CD4-positive, alpha-beta memory T cell (primary cell): ENCODE data around the gene RPS24. TPM values are rescaled to one million over a fixed set of nuclear protein-coding genes. Genes with fewer than 3 reads are reported as not detected.
A peak's percentile ranks its signal among the peaks of the same experiment; 100 is the strongest.

Experiments used
- CTCF ChIA-PET: fragments of 350-600 bp; sonication (Branson Sonifier 250); formaldehyde crosslinking; loops from one replicate; lab custom pipeline; 2021; ENCODE audit warnings: inconsistent platforms; ENCODE audit not compliant: partially characterized antibody; lab: Charles Lee
- POLR2A ChIA-PET: fragments of 350-600 bp; sonication (Branson Sonifier 250); formaldehyde crosslinking; loops from one replicate; lab custom pipeline; 2021; ENCODE audit not compliant: partially characterized antibody; lab: Charles Lee
- DNase-seq, 5 donors: peaks; one replicate each; pipeline versions ENCODE4 v3.0.0 to v3.0.0-alpha.2; 2020 to 2022; ENCODE audit warnings: mixed read lengths in 1 of 5
- H3K27ac ChIP-seq: one replicate; pipeline ENCODE4 v1.7.0; 2013; ENCODE audit warnings: low read depth, low read length
- H3K27me3 ChIP-seq: 2 replicates; pipeline ENCODE4 v1.7.0; 2013; ENCODE audit warnings: mild to moderate bottlenecking, low read length, moderate library complexity; ENCODE audit not compliant: insufficient read depth
- H3K36me3 ChIP-seq: 2 replicates; pipeline ENCODE4 v1.7.0; 2013; ENCODE audit warnings: mild to moderate bottlenecking, low read length, moderate library complexity; ENCODE audit not compliant: insufficient read depth
- H3K4me1 ChIP-seq: 2 replicates; pipeline ENCODE4 v1.7.0; 2013; ENCODE audit warnings: mild to moderate bottlenecking, low read length, moderate library complexity; ENCODE audit not compliant: insufficient read depth
- H3K4me3 ChIP-seq, 2 donors: one replicate each; pipeline ENCODE4 v1.7.0; 2013; ENCODE audit warnings: low read length in 2 of 2, mild to moderate bottlenecking in 1 of 2
- H3K9me3 ChIP-seq, 2 donors: one replicate each; pipeline ENCODE4 v1.7.0; 2013; ENCODE audit warnings: low read length in 2 of 2, control low read depth in 1 of 2; ENCODE audit not compliant: control insufficient read depth in 1 of 2
- H3K27ac Mint-ChIP-seq, 7 donors: one replicate each; pipeline ENCODE4 v1.8.0; 2020 to 2021; ENCODE audit warnings: mixed read lengths in 7 of 7, mild to moderate bottlenecking in 6 of 7, inconsistent platforms in 3 of 7, moderate library complexity in 3 of 7
- H3K27me3 Mint-ChIP-seq, 2 donors: one replicate each; pipeline ENCODE4 v1.8.0; 2020 to 2021; ENCODE audit warnings: mixed read lengths in 2 of 2
- H3K36me3 Mint-ChIP-seq, 2 donors: one replicate each; pipeline ENCODE4 v1.8.0; 2020 to 2021; ENCODE audit warnings: mixed read lengths in 2 of 2, inconsistent platforms in 1 of 2, mild to moderate bottlenecking in 1 of 2
- H3K4me1 Mint-ChIP-seq, 4 donors: one replicate each; pipeline ENCODE4 v1.8.0; 2020 to 2021; ENCODE audit warnings: mixed read lengths in 4 of 4, mild to moderate bottlenecking in 1 of 4
- H3K4me3 Mint-ChIP-seq, 8 donors: one replicate each; pipeline ENCODE4 v1.8.0; 2020 to 2021; ENCODE audit warnings: mixed read lengths in 8 of 8, mild to moderate bottlenecking in 7 of 8, moderate library complexity in 6 of 8, inconsistent platforms in 3 of 8
- H3K9me3 Mint-ChIP-seq, 8 donors: one replicate each; pipeline ENCODE4 v1.8.0; 2020 to 2021; ENCODE audit warnings: mixed read lengths in 8 of 8, mild to moderate bottlenecking in 5 of 8, inconsistent platforms in 3 of 8, moderate library complexity in 1 of 8
- intact Hi-C: fragments of 100-400 bp; cut with micrococcal nuclease; formaldehyde crosslinking; loops from one replicate; pipeline ENCODE4 v1.15.1; 2023
- polyA plus RNA-seq, 2 donors: library from polyadenylated mRNA; unstranded; fragments of 300-500 nt; fragmentation: Illumina TruSeq; gene quantifications; one replicate each; pipeline ENCODE4 v1.2.3, GENCODE V29; 2021
- total RNA-seq, 2 experiments: library from RNA; stranded (reverse); gene quantifications; one replicate each; pipeline ENCODE4 v1.2.3, GENCODE V29; 2021

RPS24 gene
- total and polyA plus RNA-seq, 4 experiments from 2014 or later, result 778 to 1,885 (median 1,335) TPM

DNA sequence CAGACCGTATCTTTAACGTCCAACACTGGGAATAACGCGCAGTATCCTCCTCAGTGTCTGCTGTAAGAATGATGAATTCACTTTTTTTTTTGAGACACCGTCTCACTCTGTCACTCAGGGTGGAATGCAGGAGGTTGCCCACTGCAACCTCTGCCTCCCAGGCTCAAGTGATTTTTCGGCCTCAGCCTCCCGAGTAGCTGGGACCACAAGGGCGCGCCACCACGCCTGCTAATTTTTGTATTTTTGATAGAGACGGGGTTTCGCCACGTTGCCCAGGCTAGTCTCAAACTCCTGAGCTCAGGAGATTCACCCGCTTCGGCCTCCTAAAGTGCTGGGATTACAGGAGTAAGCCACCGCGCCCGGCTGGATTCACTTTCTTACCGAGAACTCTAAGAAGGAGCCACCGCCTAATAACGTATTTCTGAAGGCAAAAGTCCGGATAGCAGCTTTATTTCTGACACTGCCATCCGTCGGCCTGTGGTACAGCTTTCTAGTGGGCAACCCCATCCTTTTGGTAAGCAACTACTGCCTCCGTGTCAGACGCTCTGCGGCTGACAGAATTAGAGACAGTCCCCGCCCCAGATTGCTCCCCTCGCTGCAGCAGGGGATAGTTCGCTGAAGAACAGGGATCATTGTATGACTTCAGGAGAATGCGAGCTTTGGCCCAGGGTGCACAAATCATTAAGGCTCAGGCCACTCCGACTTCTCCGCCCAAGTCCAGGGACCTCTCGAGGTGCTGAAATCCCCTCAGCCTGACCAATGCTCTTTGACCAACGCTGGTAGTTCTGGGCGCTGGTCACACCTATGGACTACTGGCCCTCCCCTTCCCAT, 5.0 kb upstream of the RPS24 start:
- H3K4me3 Mint-ChIP-seq, result peak overlapping the region; percentile 98 to 99 (median 99)
- Histone ChIP-seq H3K27me3 (no peaks in the 10 kb centered on the region), H3K9me3 (no peaks in the 10 kb centered on the region), H3K36me3 (peaks cover 24% of the 10 kb centered on the region), H3K4me1 (peaks cover 27% of the 10 kb centered on the region), H3K4me3 (peak overlapping the region; percentile 80 to 98), H3K27ac (peak overlapping the region; percentile 71)
- peaks cover 0 to 4% (median 0%) of the 10 kb centered on the region in 8 donors for H3K9me3 Mint-ChIP-seq
- intact Hi-C loops, result loop anchor here (1.0 kb wide), 2 partner anchors 275 to 1167 kb away; no protein-coding TSS in a partner anchor
- DNase-seq, result peak in 4 of 5 donors; percentile 18 to 58 (median 26)
- ChIA-PET CTCF (interaction anchor here (0.8 to 2.7 kb wide), 2 partner anchors 12 to 18 kb away, joined by 3 to 14 read pairs; no protein-coding TSS in a partner anchor), POLR2A (no interaction called here)
- H3K27me3 Mint-ChIP-seq, result no peaks in the 10 kb centered on the region
- peaks cover 27 to 45% of the 10 kb centered on the region in 2 donors for H3K36me3 Mint-ChIP-seq
- peaks cover 27 to 43% (median 34%) of the 10 kb centered on the region in 4 donors for H3K4me1 Mint-ChIP-seq
- peak overlapping the region; percentile 92 to 98 (median 96) for H3K27ac Mint-ChIP-seq

DNA sequence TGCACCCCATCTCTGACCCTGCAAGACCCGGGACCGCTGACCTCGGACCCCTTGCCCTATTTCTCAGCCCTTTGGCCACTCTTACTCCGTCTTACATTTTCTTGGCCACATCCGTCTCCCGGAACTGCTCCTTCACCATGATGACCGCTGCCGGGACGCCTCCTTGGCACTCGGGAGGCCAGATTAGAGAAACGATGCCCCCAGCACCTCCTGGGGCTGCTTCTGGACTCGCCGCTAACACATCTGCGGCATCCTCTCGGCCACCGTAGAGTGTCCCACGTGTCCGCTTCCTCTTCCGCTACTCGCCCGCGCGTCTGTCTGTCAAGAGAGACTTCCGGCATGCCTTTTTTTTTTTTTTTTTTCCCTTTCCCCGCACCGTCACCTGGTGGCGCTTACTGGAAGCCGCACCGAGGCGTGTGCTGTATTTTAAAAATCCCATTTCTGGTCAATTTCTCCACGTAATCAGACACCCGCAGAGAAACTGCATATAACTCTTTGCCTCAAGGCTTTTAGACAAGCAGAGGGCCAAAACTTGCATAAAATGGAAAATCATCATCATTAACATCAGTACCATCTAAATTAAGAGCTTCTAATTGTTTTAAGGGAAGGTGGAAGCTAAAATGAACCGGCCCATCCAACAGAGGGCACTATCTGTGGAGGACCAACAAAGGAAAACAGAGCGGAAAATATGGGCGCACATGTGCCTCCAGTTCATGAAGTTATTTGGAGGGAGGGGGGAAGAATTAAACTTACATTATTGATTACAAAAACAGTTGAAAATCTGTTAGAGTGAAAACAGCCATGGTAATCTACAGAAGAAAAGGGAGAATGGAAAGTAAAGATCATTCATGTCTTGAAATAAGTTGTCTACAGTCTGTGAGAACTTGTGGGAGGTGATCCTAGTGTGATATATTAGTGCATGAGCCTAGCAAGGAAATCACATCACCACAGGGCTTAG, 4.1 kb upstream of the RPS24 start, which contains the start of gene POLR3A:
POLR3A (minus strand) TSS at position 247 of the 958 bp plus-strand sequence; CDS start at position 139, 108 bp downstream.
- Mint-ChIP-seq H3K36me3 (peaks cover 22 to 37% of the 10 kb centered on the region in 2 donors), H3K27ac (peak within 1 kb of the TSS; percentile 92 to 98 (median 96)), H3K9me3 (peaks cover 0 to 4% (median 0%) of the 10 kb centered on the region in 8 donors), H3K4me3 (peak within 1 kb of the TSS; percentile 98 to 99 (median 99)), H3K4me1 (peaks cover 28 to 52% (median 40%) of the 10 kb centered on the region in 4 donors), H3K27me3 (no peaks in the 10 kb centered on the region)
- peaks cover 16% of the 10 kb centered on the region for H3K36me3 ChIP-seq
- intact Hi-C loops, result loop anchor here (1.0 to 10.0 kb wide), 5 partner anchors 192 to 1415 kb away; partner anchors contain the start of gene ZCCHC24
- peak within 1 kb of the TSS; percentile 71 for H3K27ac ChIP-seq
- H3K4me1 ChIP-seq, result peaks cover 32% of the 10 kb centered on the region
- ChIA-PET POLR2A (interaction anchor here (0.7 to 1.0 kb wide), 3 partner anchors 8 to 34 kb away, joined by 3 to 4 read pairs (median 4); no protein-coding TSS in a partner anchor), CTCF (interaction anchor here (0.7 to 1.0 kb wide), 7 partner anchors 10 to 1148 kb away, joined by 3 to 6 read pairs (median 3); no protein-coding TSS in a partner anchor)
- H3K27me3 ChIP-seq, result no peaks in the 10 kb centered on the region
- DNase-seq, result peak; percentile 91 to 93 (median 92)
- peak within 1 kb of the TSS; percentile 80 to 98 for H3K4me3 ChIP-seq
- H3K9me3 ChIP-seq, result no peaks in the 10 kb centered on the region

DNA sequence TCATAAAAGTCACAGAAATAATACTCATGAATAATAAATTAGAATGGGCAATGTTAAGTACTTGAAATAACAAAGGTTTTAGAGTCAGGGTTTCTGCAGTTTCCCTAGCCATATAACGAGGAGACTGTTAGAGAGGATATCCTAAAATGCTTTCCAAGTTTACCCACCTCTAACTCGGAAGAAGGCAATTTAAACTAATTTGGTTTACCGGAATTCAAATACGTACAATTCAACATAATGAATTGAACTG, 351 bp upstream of the RPS24 start:
- Histone ChIP-seq H3K27me3 (no peaks in the 10 kb centered on the region), H3K27ac (peak overlapping the region; percentile 33), H3K4me3 (peak overlapping the region; percentile 0 to 97), H3K4me1 (peaks cover 54% of the 10 kb centered on the region), H3K9me3 (no peaks in the 10 kb centered on the region), H3K36me3 (peaks cover 31% of the 10 kb centered on the region)
- H3K27me3 Mint-ChIP-seq, result no peaks in the 10 kb centered on the region
- intact Hi-C loops, result loop anchor here (1.0 to 10.0 kb wide), 5 partner anchors 196 to 1411 kb away; partner anchors contain the start of genes ZCCHC24 and ZMIZ1
- peak overlapping the region; percentile 93 to 97 (median 94) for H3K4me3 Mint-ChIP-seq
- no peak for DNase-seq
- H3K36me3 Mint-ChIP-seq, result peaks cover 25 to 47% of the 10 kb centered on the region in 2 donors
- peaks cover 42 to 72% (median 56%) of the 10 kb centered on the region in 4 donors for H3K4me1 Mint-ChIP-seq
- ChIA-PET CTCF (interaction anchor here (1.4 to 1.5 kb wide), 3 partner anchors 10 to 1164 kb away, joined by 3 to 7 read pairs (median 3); no protein-coding TSS in a partner anchor), POLR2A (interaction anchor here (1.0 to 1.5 kb wide), 3 partner anchors 10 to 1035 kb away, joined by 3 to 16 read pairs (median 3); no protein-coding TSS in a partner anchor)
- peaks cover 0 to 4% (median 0%) of the 10 kb centered on the region in 8 donors for H3K9me3 Mint-ChIP-seq
- H3K27ac Mint-ChIP-seq, result peak overlapping the region in 6 of 7 donors; percentile 15 to 97 (median 84)

DNA sequence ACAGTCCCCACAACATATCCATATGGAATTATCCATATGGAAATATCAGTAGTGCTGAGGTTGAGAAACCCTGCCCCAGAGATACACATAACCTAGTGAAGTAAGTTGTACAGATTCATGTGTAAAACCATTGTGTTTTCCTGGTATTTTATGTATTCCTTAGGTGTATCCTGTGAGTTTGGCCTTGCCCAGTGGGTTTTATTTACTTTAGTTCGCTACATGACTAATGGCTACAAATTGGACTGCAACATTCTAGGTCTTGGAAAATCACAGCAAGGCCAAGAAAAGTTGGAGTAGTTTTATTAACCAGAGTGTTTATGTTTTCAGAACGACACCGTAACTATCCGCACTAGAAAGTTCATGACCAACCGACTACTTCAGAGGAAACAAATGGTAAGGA, 1.4 kb downstream of the RPS24 start:
- Histone ChIP-seq H3K27me3 (no peaks in the 10 kb centered on the region), H3K4me3 (peak overlapping the region; percentile 39 to 97), H3K9me3 (no peaks in the 10 kb centered on the region), H3K4me1 (peaks cover 57% of the 10 kb centered on the region), H3K36me3 (peaks cover 48% of the 10 kb centered on the region), H3K27ac (peak overlapping the region; percentile 55)
- ChIA-PET CTCF (no interaction called here), POLR2A (no interaction called here)
- H3K36me3 Mint-ChIP-seq, result peaks cover 38 to 51% of the 10 kb centered on the region in 2 donors
- H3K9me3 Mint-ChIP-seq, result no peaks in the 10 kb centered on the region
- H3K4me3 Mint-ChIP-seq, result peak overlapping the region; percentile 93 to 97 (median 94)
- H3K27me3 Mint-ChIP-seq, result no peaks in the 10 kb centered on the region
- DNase-seq, result no peak
- peak overlapping the region; percentile 87 to 97 (median 94) for H3K27ac Mint-ChIP-seq
- intact Hi-C loops, result loop anchor here (10.0 kb wide), 2 partner anchors 1290 to 1410 kb away; partner anchors contain the start of gene ZCCHC24
- H3K4me1 Mint-ChIP-seq, result peaks cover 41 to 69% (median 54%) of the 10 kb centered on the region in 4 donors

DNA sequence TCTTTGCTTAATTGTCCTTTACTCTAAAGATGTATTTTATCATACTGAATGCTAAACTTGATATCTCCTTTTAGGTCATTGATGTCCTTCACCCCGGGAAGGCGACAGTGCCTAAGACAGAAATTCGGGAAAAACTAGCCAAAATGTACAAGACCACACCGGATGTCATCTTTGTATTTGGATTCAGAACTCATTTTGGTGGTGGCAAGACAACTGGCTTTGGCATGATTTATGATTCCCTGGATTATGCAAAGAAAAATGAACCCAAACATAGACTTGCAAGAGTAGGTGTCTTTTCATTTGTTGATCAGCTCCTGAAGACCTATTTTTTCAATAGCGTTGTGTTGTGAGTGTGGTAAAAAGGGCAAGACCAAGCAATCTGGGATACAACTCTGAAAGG, 1.8 kb downstream of the RPS24 start:
- H3K27me3 Mint-ChIP-seq, result no peaks in the 10 kb centered on the region
- CTCF ChIA-PET, result interaction anchor here (3.3 kb wide), 1 partner anchor 12 kb away, joined by 49 read pairs; no protein-coding TSS in a partner anchor
- intact Hi-C loops, result loop anchor here (10.0 kb wide), 2 partner anchors 1289 to 1409 kb away; partner anchors contain the start of gene ZCCHC24

DNA sequence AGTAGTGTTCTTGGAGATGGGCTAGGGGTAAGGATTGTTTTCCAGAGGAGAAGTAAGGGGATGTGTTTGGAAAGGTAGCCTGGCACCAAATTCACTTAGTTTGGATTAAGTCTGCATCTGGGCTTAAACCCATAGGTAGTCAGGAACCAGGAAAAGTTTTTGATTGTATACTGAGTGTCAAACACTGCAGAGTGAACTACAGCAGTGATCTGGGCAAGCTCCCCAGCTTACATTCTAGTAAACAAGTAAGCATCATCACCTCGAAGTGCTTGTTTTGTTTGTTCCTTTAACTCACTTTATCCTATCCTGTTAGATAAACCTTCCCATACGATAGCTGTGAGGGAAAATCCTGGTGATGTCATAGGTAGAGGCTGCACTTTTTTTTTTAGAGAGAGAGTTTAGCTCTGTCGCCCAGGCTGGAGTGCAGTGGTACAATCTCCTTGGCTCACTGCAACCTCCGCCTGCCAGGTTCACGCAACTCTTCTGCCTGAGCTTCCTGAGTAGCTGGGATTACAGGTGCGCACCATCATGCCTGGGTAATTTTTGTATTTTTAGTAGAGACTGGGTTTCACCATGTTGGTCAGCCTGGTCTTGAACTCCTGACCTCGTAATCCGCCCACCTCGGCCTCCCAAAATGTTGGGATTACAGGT, 2.4 kb downstream of the RPS24 start:
- Histone ChIP-seq H3K4me1 (peaks cover 55% of the 10 kb centered on the region), H3K36me3 (peaks cover 57% of the 10 kb centered on the region), H3K27me3 (no peaks in the 10 kb centered on the region), H3K4me3 (no peak overlapping the region), H3K9me3 (no peaks in the 10 kb centered on the region), H3K27ac (peak overlapping the region; percentile 40)
- Mint-ChIP-seq H3K4me3 (peak overlapping the region in 7 of 8 donors; percentile 39 to 97 (median 94)), H3K27ac (peak overlapping the region; percentile 61 to 96 (median 88)), H3K4me1 (peaks cover 44 to 73% (median 56%) of the 10 kb centered on the region in 4 donors), H3K27me3 (no peaks in the 10 kb centered on the region), H3K36me3 (peaks cover 45 to 61% of the 10 kb centered on the region in 2 donors), H3K9me3 (no peaks in the 10 kb centered on the region)
- intact Hi-C loops, result loop anchor here (10.0 kb wide), 2 partner anchors 1289 to 1409 kb away; partner anchors contain the start of gene ZCCHC24
- POLR2A ChIA-PET, result no interaction called here
- CTCF ChIA-PET, result interaction anchor here (0.7 to 3.3 kb wide), 2 partner anchors 11 to 12 kb away, joined by 3 to 49 read pairs; no protein-coding TSS in a partner anchor
- DNase-seq, result no peak

More for the DNA sequence above, 1.8 kb downstream of the RPS24 start:
- Histone ChIP-seq H3K9me3 (no peaks in the 10 kb centered on the region), H3K27ac (peak overlapping the region; percentile 55), H3K4me1 (peaks cover 55% of the 10 kb centered on the region), H3K36me3 (peaks cover 51% of the 10 kb centered on the region), H3K27me3 (no peaks in the 10 kb centered on the region), H3K4me3 (no peak overlapping the region)
- H3K4me3 Mint-ChIP-seq, result peak overlapping the region in 7 of 8 donors; percentile 62 to 97 (median 94)
- peaks cover 39 to 67% (median 53%) of the 10 kb centered on the region in 4 donors for H3K4me1 Mint-ChIP-seq
- H3K9me3 Mint-ChIP-seq, result no peaks in the 10 kb centered on the region
- peaks cover 38 to 55% of the 10 kb centered on the region in 2 donors for H3K36me3 Mint-ChIP-seq
- DNase-seq, result no peak
- peak overlapping the region; percentile 61 to 96 (median 88) for H3K27ac Mint-ChIP-seq
- POLR2A ChIA-PET, result no interaction called here
